HAP-1 (cell line): ENCODE measurements around the gene TMEM123.

Experiments
- DNase-seq, 2 experiments: peaks; one replicate each; pipeline ENCODE4 v3.0.0-alpha.2; 2016 to 2020; ENCODE audit warnings: low spot score in 2 of 2
- H3K27me3 ChIP-seq: fragments of 250-450 bp; sonication (Bioruptor Pico); 2 replicates; pipeline ENCODE4 v1.5.1; 2020; ENCODE audit warnings: low read depth, mild to moderate bottlenecking, moderate library complexity
- H3K36me3 ChIP-seq: fragments of 250-450 bp; sonication (Bioruptor Pico); replicated peaks from 2 replicates; pipeline ENCODE4 v1.5.1; 2020; ENCODE audit warnings: mild to moderate bottlenecking
- H3K4me1 ChIP-seq: fragments of 250-450 bp; sonication (Bioruptor Pico); 2 replicates; pipeline ENCODE4 v1.5.1; 2020; ENCODE audit warnings: mild to moderate bottlenecking
- H3K4me3 ChIP-seq: fragments of 250-450 bp; sonication (Bioruptor Pico); 2 replicates; pipeline ENCODE4 v1.5.1; 2020; ENCODE audit warnings: mild to moderate bottlenecking, moderate library complexity
- H3K9me3 ChIP-seq: fragments of 250-450 bp; sonication (Bioruptor Pico); 2 replicates; pipeline ENCODE4 v1.5.1; 2020; ENCODE audit warnings: mild to moderate bottlenecking, moderate library complexity
- in situ Hi-C: fragments of 300-500 bp; cut with MboI; formaldehyde crosslinking; loops from 3 replicates; pipeline ENCODE4 v1.14.3; 2020; ENCODE audit warnings: low sequenced_read_pairs, inconsistent platforms, mixed read lengths

The TMEM123 gene

DNA sequence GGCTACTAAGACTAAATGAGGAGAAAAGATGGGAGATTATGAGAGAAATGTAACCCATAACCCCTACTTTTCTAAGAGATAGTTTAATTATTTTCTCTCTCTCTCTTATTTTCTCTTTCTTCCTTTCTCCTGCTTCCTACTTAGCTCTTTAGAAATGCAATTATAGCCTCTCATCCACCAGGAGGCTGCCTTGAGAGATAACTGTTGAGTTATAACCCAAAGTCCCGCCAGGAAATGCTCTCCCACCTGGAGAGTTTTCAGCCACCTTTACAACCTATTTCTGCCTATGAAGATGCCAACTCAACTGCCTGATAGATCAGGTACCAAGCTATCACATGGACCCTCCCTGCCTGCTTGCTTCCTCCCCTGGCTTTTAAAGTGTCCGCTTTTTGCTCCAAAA is 34.0 kb upstream of the TMEM123 start:
- Histone ChIP-seq H3K36me3 (no peaks in the 10 kb centered on the region), H3K27me3 (no peaks in the 10 kb centered on the region), H3K4me1 (peaks cover 1% of the 10 kb centered on the region), H3K9me3 (no peaks in the 10 kb centered on the region), H3K4me3 (no peak overlapping the region)
- in situ Hi-C loops: loop anchor here (5.0 kb wide), 1 partner anchor 94 kb away; no protein-coding TSS in a partner anchor
- no peak for DNase-seq

DNA sequence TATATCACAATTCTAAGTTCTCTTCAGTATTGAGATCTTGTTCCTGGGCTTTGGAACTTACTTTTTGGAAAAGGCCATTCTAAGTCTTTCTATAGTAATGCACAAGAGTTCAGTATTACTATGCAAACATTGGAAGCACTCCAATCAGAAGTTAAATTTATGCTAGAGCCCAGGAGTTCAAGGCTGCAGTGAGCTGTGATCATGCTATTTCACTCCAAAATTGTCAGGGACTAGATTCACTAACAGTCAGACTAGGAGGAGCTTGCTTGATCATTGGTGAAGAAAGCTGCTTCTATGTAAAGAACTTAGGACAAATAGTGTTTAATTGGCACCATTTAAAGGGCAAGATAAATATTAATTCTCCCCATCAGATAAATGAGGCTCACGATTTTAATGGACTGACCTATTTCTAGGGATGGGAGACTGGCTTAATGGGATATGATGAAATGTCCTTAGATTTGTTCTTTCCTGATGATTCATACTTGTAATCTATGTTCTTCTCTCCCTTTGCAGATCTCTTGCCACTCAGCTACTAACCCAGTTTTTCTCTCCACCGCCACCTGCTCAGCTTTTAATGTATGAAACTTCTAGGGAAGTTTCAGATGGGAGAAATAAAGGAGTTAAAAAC is 32.6 kb upstream of the TMEM123 start:
- in situ Hi-C loops: loop anchor here (5.0 kb wide), 1 partner anchor 93 kb away; no protein-coding TSS in a partner anchor
- H3K36me3 ChIP-seq: no peaks in the 10 kb centered on the region
- peaks cover 4% of the 10 kb centered on the region for H3K4me1 ChIP-seq

DNA sequence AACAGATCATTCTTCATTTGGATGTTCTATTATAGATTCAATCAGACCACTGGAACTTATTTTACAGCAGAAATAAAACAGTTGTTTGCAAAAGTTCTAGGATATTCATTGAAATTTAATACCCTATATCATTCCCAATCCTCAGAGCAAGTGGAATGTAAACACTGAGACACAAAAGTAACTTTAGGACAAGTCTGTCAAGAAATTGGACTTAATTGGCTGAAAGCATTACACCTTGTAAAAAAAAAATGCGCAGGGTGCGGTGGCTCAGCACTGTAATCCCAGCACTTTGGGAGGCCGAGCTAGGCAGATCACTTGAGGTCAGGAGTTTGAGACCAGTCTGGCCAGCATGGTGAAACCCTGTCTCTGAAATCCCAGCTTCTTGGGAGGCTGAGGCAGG is 29.9 kb upstream of the TMEM123 start:
- in situ Hi-C loops: no loop called here
- Histone ChIP-seq H3K27me3 (no peaks in the 10 kb centered on the region), H3K4me3 (no peak overlapping the region), H3K36me3 (no peaks in the 10 kb centered on the region), H3K4me1 (peaks cover 4% of the 10 kb centered on the region), H3K9me3 (no peaks in the 10 kb centered on the region)
- no peak for DNase-seq

More for the DNA sequence above, 32.6 kb upstream of the TMEM123 start:
- DNase-seq: no peak
- no peaks in the 10 kb centered on the region for H3K9me3 ChIP-seq
- no peaks in the 10 kb centered on the region for H3K27me3 ChIP-seq
- H3K4me3 ChIP-seq: no peak overlapping the region

DNA sequence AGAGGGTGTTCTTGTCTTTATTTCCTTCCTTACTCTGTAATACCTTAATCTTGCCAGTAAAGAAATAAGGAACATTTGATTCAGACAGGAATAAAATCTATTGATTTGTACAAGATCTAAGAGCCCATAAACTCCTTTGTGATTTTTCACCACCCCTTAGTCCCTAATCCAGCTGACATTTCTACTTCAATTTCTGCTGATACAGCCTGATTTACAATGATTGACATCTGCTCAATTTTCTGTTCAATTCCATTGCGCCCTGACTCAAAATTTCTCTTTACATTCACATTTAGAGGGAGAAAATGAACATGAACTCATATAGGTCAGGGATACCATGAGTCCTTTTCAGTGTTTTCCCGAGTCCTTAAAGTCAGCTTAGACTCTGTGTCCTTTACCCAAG is 27.2 kb upstream of the TMEM123 start:
- in situ Hi-C loops: no loop called here
- H3K4me1 ChIP-seq: peaks cover 15% of the 10 kb centered on the region
- no peak overlapping the region for H3K4me3 ChIP-seq
- H3K9me3 ChIP-seq: no peaks in the 10 kb centered on the region
- H3K36me3 ChIP-seq: no peaks in the 10 kb centered on the region
- no peaks in the 10 kb centered on the region for H3K27me3 ChIP-seq
- no peak for DNase-seq

DNA sequence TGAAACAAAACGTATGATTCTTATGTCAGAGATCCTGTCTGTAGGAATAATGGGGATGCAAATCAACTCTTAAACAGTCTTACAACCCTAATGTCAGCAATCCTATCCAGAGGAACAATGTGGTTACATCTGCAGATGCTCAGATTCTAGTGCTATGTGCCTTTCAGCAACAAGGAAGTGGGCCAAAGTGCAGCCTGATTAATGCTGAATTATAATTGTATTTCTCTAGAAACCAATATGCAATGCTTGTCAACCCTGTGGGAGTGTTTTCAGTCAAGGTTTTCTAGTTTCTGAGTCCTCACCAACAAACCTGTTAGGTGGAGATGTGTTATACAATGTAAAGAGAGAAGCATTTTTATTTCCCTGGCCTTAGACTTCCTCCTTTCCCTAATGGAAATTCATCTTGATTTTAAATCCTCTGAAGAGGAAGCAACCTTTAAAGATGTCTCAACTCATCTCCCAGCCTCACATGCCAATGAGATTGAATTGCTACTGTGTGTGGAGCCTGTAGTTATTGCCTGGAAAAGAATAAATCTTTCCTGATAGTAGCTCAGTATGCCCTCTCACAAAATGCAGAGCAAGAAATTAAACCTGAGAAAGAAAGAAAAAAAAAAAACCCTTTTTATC is 26.2 kb upstream of the TMEM123 start:
- no peak overlapping the region for H3K4me3 ChIP-seq
- H3K9me3 ChIP-seq: no peaks in the 10 kb centered on the region
- in situ Hi-C loops: no loop called here
- no peaks in the 10 kb centered on the region for H3K36me3 ChIP-seq
- no peak for DNase-seq
- H3K4me1 ChIP-seq: peaks cover 15% of the 10 kb centered on the region
- H3K27me3 ChIP-seq: no peaks in the 10 kb centered on the region

DNA sequence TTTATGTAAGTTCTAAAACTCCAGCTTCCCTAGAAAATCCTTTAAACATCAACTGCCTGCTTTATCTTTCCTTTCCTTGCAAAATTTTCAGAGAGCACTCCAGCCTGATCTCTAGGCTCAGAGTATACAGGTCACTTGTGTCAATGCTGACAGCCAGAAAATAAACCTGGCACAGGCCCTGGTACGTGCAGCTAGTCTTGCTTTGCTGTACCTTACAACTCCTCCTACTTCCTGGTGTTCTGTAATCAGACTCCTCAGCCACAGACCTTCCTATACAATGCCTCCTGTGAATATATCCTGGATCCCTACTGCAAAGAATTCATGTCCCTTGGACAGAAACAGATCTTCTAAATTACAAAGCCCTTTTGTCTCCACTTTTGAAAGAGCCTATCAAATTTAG is 24.2 kb upstream of the TMEM123 start:
- Histone ChIP-seq H3K9me3 (no peaks in the 10 kb centered on the region), H3K4me3 (no peak overlapping the region), H3K4me1 (peaks cover 15% of the 10 kb centered on the region), H3K36me3 (no peaks in the 10 kb centered on the region), H3K27me3 (no peaks in the 10 kb centered on the region)
- in situ Hi-C loops: no loop called here
- DNase-seq: peak; percentile 45 to 76

DNA sequence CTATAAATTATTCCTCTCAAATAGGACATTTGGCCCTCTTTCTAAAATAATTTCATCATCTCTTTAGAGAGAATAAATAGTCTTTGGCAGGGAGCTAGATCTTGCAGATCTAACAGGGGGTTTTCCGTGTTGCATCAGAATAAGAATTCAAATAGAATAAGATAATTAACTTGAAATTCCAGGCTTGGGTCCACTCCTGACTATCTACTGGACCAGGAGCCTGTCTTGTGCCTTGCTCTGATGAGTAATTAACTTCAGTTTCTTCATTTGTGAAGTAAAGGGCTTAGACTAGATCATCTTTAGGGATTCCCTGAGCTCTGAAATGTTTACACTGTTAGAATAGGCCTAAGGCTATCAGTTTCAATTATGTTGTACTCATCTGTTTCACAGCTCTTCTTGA is 23.5 kb upstream of the TMEM123 start:
- H3K36me3 ChIP-seq: no peaks in the 10 kb centered on the region
- peaks cover 11% of the 10 kb centered on the region for H3K4me1 ChIP-seq
- in situ Hi-C loops: no loop called here
- H3K9me3 ChIP-seq: no peaks in the 10 kb centered on the region
- no peaks in the 10 kb centered on the region for H3K27me3 ChIP-seq
- H3K4me3 ChIP-seq: no peak overlapping the region
- no peak for DNase-seq

DNA sequence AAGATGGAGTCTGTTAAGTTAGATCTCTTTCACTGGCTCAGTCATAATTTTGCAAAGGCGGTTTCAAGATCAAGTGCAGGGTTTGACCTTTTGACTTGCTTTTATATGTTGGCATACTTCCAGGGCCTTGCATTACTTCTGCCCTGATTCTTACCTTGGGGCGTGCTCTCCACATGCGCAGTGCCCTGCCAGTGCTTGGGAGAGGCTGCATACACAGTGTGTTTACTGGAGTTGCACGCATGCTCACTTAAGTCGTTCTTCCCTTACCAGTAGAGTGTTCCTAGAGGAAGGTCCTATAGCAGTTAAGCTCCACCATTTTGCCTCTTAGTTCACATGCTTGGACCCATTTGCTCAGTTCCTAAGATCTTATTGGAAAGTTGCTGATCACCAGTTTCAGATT is 21.0 kb upstream of the TMEM123 start:
- no peaks in the 10 kb centered on the region for H3K9me3 ChIP-seq
- H3K4me1 ChIP-seq: peaks cover 11% of the 10 kb centered on the region
- no peak overlapping the region for H3K4me3 ChIP-seq
- in situ Hi-C loops: no loop called here
- DNase-seq: no peak
- no peaks in the 10 kb centered on the region for H3K36me3 ChIP-seq
- no peaks in the 10 kb centered on the region for H3K27me3 ChIP-seq

DNA sequence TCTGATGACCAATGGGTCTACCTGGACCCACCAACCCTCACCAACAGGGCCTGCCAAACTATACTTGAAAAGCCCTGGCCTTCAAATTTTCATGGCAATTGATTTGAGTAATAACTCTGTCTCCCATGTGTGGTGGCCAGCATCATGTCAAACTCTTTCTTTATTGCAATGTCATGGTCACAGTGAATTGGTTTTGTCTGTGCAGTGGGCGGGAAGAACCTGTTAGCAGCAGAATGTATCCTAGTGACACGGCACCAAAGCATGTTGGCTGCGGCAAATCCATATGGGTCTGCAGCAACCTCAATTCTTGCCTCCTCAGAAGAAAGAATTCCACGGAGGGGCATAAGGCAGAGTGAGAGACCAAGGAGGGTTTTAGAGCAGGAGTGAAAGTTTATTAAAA is 19.6 kb upstream of the TMEM123 start:
- Histone ChIP-seq H3K36me3 (no peaks in the 10 kb centered on the region), H3K4me1 (peaks cover 11% of the 10 kb centered on the region), H3K4me3 (no peak overlapping the region), H3K27me3 (no peaks in the 10 kb centered on the region), H3K9me3 (no peaks in the 10 kb centered on the region)
- in situ Hi-C loops: no loop called here
- DNase-seq: no peak

DNA sequence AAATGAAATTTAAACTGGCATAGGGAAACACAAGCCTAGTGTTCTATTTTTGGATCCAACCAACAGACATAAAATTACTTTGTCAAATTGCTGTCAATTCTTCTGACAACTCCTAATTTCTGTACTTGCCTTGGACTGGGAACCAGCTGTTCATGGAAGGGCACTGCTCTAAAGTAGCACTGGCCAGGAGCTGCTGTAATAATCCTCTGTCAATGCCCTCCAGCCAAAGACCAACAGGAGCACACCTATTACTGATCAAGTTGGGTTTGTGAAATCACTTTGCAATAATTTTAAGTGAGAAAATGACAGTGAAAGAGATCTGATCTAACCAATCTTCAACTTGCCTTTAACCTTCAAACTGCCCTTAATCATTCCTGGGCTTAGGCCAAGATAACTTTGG is 18.9 kb upstream of the TMEM123 start:
- Histone ChIP-seq H3K4me1 (peaks cover 7% of the 10 kb centered on the region), H3K27me3 (no peaks in the 10 kb centered on the region), H3K36me3 (no peaks in the 10 kb centered on the region), H3K4me3 (no peak overlapping the region), H3K9me3 (no peaks in the 10 kb centered on the region)
- in situ Hi-C loops: no loop called here
- no peak for DNase-seq

DNA sequence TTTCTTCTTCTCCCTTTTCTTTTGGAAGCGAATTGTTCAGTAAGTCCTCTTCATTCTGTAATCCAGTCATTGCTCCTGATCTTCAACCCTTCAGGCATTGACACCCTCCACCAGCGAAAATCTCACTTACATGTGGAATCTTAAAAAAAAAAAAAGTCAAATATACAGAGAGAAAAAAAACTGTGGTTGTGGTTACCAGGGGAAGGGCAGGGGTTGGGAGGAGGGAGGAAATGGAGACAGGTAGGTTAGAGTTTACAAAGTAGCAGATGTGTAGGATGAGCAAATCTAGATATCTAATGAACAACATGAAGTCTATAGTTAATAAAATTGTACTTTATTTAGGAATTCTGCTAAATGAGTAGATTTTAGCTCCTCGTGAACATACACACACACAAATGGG is 17.7 kb upstream of the TMEM123 start:
- no peaks in the 10 kb centered on the region for H3K36me3 ChIP-seq
- peaks cover 2% of the 10 kb centered on the region; the same call in 1 of the 2 replicates for H3K4me1 ChIP-seq
- no peak overlapping the region for H3K4me3 ChIP-seq
- no peaks in the 10 kb centered on the region for H3K27me3 ChIP-seq
- in situ Hi-C loops: no loop called here
- no peak for DNase-seq
- H3K9me3 ChIP-seq: no peaks in the 10 kb centered on the region

DNA sequence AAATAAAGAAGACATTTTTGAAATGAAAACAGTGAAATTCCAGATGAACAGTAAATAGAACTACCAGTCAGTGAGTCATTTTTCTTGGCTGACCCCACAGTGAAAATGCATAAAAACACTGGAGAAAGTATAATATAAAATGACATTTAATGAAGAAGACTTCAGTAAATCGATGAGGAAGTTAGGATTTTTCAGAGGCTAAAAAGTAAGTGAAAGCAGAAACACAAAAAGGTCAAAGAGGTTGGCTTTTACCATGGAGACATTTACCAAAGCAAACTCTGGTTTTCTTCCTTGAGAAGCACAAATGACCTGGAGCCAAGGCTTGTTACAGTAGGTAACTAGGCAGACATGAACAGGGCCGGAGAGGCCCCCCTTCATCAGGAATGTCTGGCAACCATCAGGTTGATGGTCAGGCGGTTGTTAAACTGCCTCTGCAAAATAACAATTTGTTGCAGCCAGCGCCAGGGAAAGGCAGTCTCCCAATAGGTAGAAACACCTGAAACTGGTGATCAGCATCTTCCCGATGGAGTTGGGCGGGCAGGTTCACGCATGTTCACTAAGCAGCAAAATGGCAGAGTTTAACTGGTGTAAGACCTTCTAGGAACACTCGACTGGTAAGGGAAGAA is 16.7 kb upstream of the TMEM123 start:
- in situ Hi-C loops: no loop called here

DNA sequence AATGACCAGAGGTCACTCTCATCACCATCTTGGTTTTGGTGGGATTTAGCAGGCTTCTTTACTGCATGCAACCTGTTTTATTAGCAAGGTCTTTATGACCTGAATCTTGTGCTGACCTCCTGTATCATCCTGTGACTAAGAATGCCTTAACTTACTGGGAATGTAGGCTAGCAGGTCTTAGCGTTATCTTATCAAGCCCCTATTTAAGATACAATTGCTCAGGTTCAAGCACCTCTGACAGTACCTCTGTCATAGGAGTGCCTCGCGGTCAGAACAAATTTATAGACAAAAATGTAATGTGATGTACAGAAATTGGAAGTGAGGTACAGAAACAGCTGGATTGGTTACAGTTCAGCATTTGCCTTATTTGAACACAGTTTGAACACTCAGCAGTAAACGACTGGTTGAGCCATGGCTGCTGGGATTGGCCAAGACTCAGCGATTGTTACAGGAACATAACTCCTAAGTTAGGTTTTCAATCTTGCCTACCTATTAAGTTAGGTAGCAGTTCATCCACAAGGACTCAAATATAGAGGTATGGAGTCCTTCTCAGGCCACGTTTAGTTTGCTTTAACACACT is 16.1 kb upstream of the TMEM123 start:
- in situ Hi-C loops: no loop called here
- Histone ChIP-seq H3K27me3 (no peaks in the 10 kb centered on the region), H3K4me3 (no peak overlapping the region), H3K4me1 (peaks cover 2% of the 10 kb centered on the region; the same call in 1 of the 2 replicates), H3K9me3 (no peaks in the 10 kb centered on the region), H3K36me3 (no peaks in the 10 kb centered on the region)
- DNase-seq: no peak

More for the DNA sequence above, 16.7 kb upstream of the TMEM123 start:
- Histone ChIP-seq H3K36me3 (no peaks in the 10 kb centered on the region), H3K9me3 (no peaks in the 10 kb centered on the region), H3K4me3 (no peak overlapping the region), H3K27me3 (no peaks in the 10 kb centered on the region), H3K4me1 (peaks cover 2% of the 10 kb centered on the region; the same call in 1 of the 2 replicates)
- DNase-seq: no peak
